ENCODE data around the gene RSPO3. TPM values are rescaled to one million over a fixed set of nuclear protein-coding genes. Genes with fewer than 3 reads are reported as not detected.

The RSPO3 gene
- total and polyA plus RNA-seq, 2 of the 4 experiments (the other 2 are of a cell fraction): not detected

GRCh38 chr6:127083963-127084310 lies 34.5 kb upstream of the RSPO3 start:
- Histone ChIP-seq H3K23ac (ENCODE audit: low read depth, low read length) (no peak overlapping the region), H3K14ac (replicated peaks; ENCODE audit: low read depth, low read length) (no peak overlapping the region), H4K20me1 (ENCODE audit: insufficient read depth, low read length) (no peaks in the 10 kb centered on the region), H4K5ac (ENCODE audit: low read depth, low read length) (no peak overlapping the region), H2AFZ (replicated peaks; ENCODE audit: low read length, poor library complexity) (no peak overlapping the region), H3K4me3 (ENCODE audit: insufficient read depth, low read depth, low read length) (no peak overlapping the region), H3K9me1 (ENCODE audit: insufficient read depth, low read length) (no peaks in the 10 kb centered on the region), H3K9ac (ENCODE audit: low read depth, low read length) (no peak overlapping the region), H3K18ac (ENCODE audit: low read depth, low read length) (no peak overlapping the region), H4K91ac (ENCODE audit: insufficient read depth, low read depth, low read length) (no peak overlapping the region), H3K27ac (ENCODE audit: insufficient read depth, low read length) (no peak overlapping the region), H2BK120ac (ENCODE audit: low read depth, low read length) (no peak overlapping the region), H3K79me1 (ENCODE audit: low read depth in 1 of 2, low read length in 2 of 2) (no peaks in the 10 kb centered on the region), H3K9me3 (ENCODE audit: control insufficient read depth, insufficient read depth, low read length) (no peaks in the 10 kb centered on the region), H2AK5ac (ENCODE audit: low read depth, low read length) (no peak overlapping the region), H2BK5ac (ENCODE audit: low read depth, low read length, poor library complexity, severe bottlenecking) (no peak overlapping the region), H3K27me3 (ENCODE audit: control insufficient read depth, insufficient read depth, low read length) (no peaks in the 10 kb centered on the region; the same call in 1 of the 2 replicates), H3K36me3 (ENCODE audit: control insufficient read depth, insufficient read depth, low read length) (no peaks in the 10 kb centered on the region), H2AK9ac (replicated peaks; ENCODE audit: low read depth, low read length, poor library complexity) (no peak overlapping the region), H2BK15ac (ENCODE audit: low read depth, low read length) (no peak overlapping the region), H3K4me2 (ENCODE audit: low read depth, low read length) (no peak overlapping the region), H2BK20ac (ENCODE audit: low read depth, low read length) (no peak overlapping the region), H3K56ac (ENCODE audit: extremely low read depth, insufficient read depth, low read length) (no peak overlapping the region), H3K4ac (ENCODE audit: low read depth, low read length) (no peak overlapping the region), H4K8ac (ENCODE audit: low read depth in 2 of 2, low read length in 2 of 2) (no peak overlapping the region), H3K4me1 (ENCODE audit: control insufficient read depth, insufficient read depth, low read length) (no peaks in the 10 kb centered on the region)
- WGBS, 2 experiments (ENCODE audit: extremely low coverage in 2 of 2, insufficient read length in 1 of 2): 86% methylated on average over 1 of the region's 2 CpGs; no CpG with 5 or more reads in 1 of the 2 experiments
- in situ Hi-C loops (cut with MboI; ENCODE audit: low sequenced_read_pairs): no loop called here
- ChIA-PET CTCF (no interaction called here), POLR2A (ENCODE audit: unreplicated experiment) (no interaction called here)
- TF ChIP-seq CEBPB (IDR thresholded peaks at IDR 0.05; ENCODE audit: low read depth, low read length) (no peak), USF2 (IDR thresholded peaks at IDR 0.05; ENCODE audit: low read depth, low read length) (no peak), CHD1 (IDR thresholded peaks at IDR 0.05; ENCODE audit: low read depth, low read length) (no peak), ELK1 (IDR thresholded peaks at IDR 0.05; ENCODE audit: borderline replicate concordance, low read depth, low read length) (no peak), MAZ (IDR thresholded peaks at IDR 0.05; ENCODE audit: borderline replicate concordance, low read depth, low read length) (no peak), CTCF (conservative IDR thresholded peaks at IDR 0.05; ENCODE audit: low read depth, low read length) (no peak), MAFK (IDR thresholded peaks at IDR 0.05; ENCODE audit: low read depth, low read length) (no peak), BHLHE40 (IDR thresholded peaks at IDR 0.05; ENCODE audit: low read depth, low read length) (no peak), MXI1 (IDR thresholded peaks at IDR 0.05; ENCODE audit: borderline replicate concordance, low read depth, low read length) (no peak), RCOR1 (IDR thresholded peaks at IDR 0.05; ENCODE audit: insufficient replicate concordance, low read length) (no peak), RAD21 (IDR thresholded peaks at IDR 0.05; ENCODE audit: low read length) (no peak), POLR2A (IDR thresholded peaks at IDR 0.05; ENCODE audit: low read depth, low read length) (no peak), NFE2L2 (IDR thresholded peaks at IDR 0.05; ENCODE audit: low read depth, low read length) (no peak), RFX5 (IDR thresholded peaks at IDR 0.05; ENCODE audit: low read depth, low read length) (no peak)
- ATAC-seq (ENCODE audit: low read depth) (no peak), DNase-seq (no peak)
- dilution Hi-C loops (cut with HindIII; ENCODE audit: low sequenced_read_pairs, unreplicated experiment): no loop called here
- BruUV-seq (replicated peaks): no TSS peak
- intact Hi-C loops (cut with micrococcal nuclease): no loop called here

Data from IMR-90 (cell line).